Measurements from ENCODE around the gene ESYT1.
A peak's percentile ranks its signal among the peaks of the same experiment; 100 is the strongest.

The ESYT1 gene

DNA sequence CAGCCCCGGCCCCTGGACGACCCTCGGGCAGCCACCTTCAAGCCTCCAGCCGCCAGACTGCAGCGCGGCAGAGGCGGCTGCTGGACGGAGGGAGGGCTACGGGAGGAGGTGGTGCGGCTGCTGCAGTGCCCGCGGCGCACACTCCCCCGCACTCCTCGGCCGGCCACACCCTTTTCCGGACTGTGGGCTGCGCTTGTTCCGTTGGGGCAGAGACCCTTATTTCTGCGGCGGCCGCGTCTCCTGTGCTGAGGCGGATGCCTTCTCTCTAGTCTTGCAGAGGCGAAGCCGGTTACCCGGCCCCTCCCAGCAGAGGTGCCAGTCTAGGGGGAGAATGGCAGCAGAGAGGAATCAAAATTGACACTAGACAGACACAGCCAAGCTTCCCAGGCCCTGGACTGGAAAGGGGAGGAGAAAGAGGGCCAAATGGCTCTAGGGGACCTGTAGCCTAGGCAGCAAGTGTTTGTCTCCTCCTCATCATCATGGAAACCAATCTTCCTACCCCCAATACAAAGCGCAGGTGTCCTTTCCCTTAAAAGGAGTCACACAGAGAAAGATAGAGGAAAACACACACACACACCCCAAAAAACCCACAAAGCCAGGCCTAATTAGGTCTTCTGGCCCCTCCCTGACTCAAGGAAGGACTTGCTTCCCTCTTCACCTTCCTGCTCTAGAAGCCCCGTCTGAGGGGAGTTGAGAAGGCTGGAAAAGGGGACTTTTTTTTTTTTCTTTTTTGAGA, 1.3 kb downstream of the ESYT1 start:
- DNase-seq (ENCODE audit: low read depth) = peak; percentile 63

DNA sequence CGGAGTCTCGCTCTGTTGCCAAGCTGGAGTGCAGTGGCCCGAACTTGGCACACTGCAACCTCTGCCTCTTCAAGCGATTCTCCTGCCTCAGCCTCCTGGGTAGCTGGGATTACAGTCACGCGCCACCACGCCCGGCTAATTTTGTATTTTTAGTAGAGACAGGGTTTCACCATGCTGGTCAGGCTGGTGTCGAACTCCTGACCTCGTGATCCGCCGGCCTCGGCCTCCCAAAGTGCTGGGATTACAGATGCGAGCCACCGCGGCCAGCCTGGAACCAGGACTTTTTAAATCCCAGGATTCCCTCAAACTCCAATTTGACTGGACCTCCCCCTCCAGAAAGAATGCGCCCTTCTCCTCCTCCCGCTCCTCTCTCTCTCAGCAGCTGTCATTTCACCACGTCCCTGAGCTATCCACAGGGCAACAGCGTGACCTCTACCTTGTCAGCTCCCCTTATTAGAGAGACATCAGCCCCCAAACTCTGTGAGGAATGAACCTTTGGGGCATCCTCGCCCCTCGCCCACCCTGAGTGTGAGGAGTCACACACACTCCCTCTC, 2.0 kb downstream of the ESYT1 start:
- DNase-seq (ENCODE audit: low read depth) = no peak

DNA sequence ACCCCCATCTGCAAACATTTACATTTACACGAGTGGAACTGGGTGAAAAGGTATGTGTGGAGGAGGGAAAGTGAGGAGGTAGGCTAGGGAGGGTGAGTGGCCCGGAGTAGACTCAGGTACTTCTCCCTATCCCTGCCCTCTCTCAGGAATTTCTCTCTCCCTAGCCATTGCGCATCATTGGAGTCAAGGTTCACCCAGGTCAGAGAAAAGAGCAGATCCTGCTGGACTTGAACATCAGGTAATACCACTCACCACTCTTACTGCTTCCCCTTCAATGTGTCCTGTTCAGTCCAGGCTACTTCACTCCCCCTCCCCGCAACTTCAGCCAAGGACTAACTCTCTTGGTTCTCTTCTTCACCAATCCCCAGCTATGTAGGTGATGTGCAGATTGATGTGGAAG, 2.8 kb downstream of the ESYT1 start:
- no peak for DNase-seq (ENCODE audit: low read depth)

DNA sequence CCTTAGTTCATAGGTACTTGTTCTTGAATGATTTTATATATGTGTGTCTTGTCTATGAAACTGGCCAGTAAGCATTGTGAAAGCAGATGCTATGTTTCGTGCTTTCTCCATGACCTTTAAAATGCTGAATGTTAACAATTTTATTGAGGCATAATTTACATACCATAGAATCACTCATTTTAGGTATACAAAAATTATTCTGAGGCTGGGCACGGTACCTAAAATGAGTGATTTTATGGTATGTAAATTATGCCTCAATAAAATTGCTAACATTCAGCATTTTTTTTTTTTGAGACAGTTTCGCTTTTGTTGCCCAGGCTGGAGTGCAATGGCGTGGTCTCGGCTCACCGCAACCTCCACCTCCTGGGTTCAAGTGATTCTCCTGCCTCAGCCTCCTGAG, 6.8 kb downstream of the ESYT1 start:
- no peak for DNase-seq (ENCODE audit: low read depth)

DNA sequence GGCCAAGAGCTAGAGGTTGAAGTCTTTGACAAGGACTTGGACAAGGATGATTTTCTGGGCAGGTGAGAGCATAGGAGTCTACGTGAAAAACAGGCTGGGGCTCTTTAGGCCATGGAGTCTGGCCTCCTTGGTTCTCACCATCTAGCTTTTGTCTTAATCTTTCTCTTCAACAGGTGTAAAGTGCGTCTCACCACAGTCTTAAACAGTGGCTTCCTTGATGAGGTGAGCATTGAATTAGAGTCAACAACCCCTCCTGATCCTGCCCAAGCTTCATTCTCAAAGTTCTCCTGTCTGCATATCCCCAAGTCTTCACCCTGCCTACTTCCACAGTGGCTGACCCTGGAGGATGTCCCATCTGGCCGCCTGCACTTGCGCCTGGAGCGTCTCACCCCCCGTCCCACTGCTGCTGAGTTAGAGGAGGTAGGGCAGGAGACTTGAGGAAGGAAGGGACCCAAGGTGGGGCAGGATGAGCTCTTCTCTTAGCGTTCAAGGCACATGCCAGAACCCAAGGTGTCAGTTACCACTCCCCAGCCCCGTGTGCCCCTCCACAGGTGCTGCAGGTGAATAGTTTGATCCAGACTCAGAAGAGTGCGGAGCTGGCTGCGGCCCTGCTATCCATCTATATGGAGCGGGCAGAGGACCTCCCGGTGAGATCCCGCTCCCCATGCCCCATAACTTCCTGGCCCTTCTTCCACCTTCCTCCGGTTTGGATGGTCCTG, 9.9 kb downstream of the ESYT1 start:
- DNase-seq (ENCODE audit: low read depth) = no peak

DNA sequence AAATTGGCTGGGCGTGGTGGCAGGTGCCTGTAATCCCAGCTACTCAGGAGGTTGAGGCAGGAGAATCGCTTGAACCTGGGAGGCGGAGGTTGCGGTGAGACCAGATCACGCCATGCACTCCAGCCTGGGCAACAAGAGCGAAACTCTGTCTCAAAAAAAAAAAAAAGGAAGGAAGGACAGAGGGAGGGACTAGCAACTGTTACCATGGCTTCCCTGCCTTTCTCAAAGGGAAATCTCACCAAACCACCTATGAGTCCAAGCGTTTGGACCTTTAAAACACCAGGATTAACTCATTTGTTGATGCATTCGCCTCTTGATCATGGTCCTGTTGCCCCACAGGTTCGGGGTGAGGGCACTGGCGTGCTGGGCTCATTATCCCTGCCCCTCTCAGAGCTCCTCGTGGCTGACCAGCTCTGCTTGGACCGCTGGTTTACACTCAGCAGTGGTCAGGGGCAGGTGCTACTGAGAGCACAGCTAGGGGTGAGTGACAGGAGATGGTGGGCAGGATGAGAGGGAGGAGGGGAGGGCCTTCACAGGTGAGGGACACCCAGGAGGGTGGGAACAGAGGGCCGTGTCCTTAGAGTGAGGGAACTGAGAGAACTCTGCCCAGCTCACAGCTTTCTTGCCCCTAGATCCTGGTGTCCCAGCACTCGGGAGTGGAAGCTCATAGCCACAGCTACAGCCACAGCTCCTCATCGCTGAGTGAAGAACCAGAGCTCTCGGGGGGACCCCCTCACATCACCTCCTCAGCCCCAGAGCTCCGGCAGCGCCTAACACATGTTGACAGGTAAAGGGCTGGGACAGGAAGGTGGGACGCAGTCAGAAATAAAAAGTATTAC, 14.1 kb downstream of the ESYT1 start:
- DNase-seq (ENCODE audit: low read depth) = no peak

DNA sequence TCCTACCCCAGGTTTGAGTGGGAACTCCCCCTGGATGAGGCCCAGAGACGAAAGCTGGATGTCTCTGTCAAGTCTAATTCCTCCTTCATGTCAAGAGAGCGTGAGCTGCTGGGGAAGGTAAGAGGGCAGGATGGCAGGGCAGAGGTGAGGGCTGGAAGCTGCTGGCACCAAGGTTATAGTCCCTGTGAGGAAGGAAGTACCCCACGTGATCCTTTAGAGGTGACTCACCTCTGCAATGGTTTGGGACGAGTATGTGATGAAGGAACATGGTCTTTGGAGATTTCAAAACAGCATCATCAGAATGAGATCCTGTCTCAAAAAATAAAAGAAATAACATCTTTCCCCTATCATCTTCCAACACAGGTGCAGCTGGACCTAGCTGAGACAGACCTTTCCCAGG, 15.2 kb downstream of the ESYT1 start:
- DNase-seq (ENCODE audit: low read depth) = no peak

DNA sequence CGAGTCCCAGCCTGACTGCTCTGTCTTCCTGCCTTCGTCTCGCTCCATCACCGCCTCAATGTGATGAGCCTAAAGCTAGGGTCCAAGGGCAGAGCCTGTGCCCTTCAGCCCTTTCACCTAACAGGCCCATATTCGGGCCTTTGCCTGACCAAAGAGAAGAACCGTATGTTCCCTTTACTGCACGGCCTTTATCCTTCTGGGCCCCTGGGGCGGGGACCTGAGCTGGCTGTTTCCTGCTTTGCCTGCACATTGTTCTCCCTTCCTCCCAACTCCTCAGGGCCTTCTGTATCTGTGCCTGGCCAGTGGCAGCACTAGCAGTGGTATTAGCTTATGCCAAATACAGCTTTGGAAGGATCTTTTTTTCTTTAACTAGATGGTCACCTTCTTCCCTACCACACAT, 15.8 kb downstream of the ESYT1 start:
- DNase-seq (ENCODE audit: low read depth) = no peak

DNA sequence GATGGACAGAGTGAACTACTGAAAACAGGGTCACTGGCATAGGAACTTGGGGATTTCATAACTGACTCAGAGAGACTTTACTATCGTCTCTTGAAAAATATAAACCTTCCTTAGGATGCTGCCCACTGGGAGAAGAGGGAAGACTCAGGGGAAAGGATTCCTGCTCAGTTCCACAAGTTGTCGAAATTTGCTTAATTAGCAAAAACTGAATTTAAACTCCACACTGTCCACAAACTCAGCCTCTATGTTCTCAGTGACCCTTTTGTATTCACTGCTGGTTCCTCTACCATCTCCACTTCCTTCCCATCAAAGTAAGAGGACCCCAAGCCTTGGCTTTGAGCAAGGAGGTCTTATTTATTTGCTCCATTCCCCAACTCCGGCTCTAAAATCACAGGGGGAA, 17.1 kb downstream of the ESYT1 start:
- no peak for DNase-seq (ENCODE audit: low read depth)

DNA sequence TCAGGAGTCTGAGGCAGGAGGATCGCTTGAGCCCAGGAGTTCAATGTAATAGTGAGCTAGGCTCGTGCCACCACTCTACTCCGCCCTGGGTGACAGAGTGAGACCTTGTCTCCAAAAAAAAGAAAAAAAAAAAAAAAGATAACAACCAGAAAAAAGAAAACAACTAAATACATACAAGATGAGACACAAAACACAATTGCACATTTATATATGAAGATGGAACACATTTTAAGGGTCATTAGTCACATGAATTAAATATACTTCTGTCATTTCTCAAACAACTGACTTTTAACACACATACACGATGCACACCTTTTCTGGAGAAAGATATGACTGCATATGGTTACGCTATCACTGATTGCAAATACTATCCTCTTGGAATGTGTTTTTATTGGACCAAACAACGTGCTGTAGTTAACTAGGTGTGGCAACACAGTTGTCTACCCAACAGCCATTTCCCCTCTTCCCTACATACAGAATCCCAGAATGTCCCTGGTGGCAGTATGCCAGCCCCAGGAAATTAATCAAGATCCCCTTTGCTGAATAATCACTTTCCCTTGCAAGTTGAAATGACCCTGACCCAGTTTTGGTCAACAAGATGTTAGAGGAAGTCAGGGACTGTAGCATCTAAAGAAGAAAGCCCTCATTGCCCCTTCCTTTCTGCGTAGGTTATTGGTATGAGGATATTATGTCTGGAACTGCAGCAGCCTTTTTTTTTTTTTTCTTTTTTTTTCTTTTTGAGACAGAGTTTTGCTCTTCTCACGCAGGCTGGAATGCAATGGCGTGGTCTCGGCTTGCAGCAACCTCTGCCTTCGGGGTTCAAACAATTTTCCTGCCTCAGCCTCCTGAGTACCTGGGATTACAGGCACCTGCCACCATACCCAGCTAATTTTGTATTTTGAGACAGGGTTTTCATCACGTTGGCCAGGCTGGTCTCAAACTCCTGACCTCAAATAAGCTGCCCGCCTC, 18.7 kb downstream of the ESYT1 start:
- no peak for DNase-seq (ENCODE audit: low read depth)

DNA sequence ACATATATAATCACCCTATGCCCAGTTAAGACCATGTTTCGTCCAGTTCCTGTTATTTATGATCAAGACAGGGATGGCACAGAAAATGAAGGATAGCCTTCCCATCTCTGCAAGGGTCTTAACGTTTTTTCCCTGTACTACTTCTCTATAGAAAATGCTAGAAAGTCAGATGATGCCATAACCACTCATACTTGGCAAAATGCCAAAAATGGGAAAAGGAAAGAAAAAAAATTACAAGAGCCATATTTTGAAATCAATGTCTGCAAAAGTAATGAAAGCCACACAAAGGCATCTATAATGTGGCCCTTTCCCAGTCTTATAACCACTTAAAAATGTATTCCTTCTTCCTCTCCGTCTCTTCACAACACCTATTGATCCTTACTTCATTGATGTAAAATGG, 22.5 kb downstream of the ESYT1 start:
- DNase-seq (ENCODE audit: low read depth) = no peak

DNA sequence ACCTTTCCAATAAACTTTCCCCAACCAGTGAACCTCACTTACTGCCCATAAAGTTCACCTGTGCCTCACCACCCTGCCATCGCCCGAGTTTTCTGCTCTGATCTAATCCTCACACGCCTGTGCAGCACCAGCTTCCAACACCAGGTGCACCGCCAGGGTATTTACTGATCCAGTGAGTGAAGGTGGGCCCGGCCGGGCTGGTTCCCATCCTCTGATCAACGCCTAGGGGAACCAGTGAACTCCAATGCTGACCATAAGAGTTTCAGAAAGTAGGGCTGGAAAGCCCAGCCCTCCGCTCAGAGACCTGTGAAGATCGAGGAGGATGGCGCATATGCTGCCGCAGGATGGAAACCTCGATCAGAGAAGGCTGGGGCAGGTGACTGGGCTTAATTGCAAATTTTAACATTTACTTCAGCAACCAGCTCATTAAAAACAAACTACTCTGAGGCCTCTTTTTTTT, 23.6 kb downstream of the ESYT1 start:
- DNase-seq (ENCODE audit: low read depth) = peak; percentile 47

DNA sequence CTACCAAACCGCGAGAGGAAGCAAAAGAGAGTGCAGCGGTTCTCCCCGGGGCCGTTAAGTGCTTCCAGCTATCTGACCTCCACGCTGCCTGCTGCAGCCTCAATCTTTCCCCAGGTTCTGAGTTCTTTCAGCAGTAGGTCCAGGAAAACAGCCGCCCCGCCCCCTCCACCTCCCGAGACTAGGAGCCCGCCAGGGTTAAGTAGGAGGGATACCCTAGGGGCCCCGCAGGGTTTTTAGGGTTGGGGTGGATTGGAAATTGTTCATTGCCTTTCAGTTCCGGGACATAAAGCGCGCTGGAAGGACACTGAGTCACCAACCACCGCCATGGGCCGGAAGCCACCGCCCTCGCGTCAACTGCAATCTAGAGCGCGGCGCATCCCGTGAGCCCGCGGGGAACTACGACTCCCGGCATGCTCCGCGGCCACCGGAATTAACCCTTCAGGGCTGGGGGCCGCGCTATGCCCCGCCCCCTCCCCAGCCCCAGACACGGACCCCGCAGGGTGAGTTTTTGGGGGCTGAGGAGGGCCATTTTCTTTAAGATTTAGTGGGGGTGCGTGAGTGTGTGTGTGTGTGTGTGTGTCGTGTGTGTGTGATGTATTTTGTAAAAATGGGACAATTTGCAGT, 24.2 kb downstream of the ESYT1 start, which contains the start of gene MYL6B:
Gene MYL6B, plus strand, starts transcription at position 456 of the 624 bp plus-strand sequence. CDS start 1,332 bp downstream, outside the sequence.
- peak; percentile 87 for DNase-seq (ENCODE audit: low read depth)

DNA sequence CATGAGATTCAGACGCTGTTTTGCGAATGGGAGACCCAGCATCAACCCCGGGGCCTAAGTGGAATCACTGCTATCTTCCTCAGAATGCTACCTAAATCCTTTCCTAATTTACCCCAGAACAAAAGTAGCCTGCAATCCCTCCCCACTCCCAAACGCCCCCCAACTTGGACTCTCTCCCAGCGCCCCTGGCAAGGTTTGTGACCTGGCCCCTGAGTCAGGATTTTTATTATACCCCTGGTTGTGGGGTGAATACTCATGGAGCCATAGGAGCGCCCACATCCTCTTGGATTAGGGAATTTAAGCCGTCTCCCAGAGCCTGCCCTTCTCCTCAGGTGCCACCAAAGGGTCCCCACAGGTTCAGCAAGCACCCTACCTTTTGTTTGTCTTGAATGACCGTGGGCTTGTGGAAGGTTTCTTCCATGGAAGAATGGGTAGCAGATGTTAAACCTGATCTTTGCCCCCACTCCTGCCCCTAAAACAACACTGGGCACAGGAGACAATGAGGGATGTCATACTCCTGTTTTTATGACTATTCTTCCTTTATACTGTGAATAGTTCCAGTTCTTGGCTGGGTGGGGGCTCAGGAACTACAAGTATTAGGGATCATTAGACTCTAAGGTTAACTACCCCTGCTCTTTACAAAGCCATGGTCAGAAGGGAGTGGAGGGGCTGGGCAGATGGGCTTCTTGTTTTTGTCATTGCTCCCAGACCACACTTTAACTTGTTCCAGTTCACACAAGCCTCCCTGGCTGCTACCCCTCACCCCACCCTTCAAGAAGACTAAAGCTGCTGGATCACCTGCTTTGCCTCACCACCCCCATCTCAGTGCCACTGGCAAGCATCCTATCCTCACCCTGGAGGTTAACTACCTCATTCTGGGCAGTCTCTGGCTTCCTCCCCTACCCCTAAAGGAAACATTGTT, 24.9 kb downstream of the ESYT1 start:
- DNase-seq (ENCODE audit: low read depth) = no peak

DNA sequence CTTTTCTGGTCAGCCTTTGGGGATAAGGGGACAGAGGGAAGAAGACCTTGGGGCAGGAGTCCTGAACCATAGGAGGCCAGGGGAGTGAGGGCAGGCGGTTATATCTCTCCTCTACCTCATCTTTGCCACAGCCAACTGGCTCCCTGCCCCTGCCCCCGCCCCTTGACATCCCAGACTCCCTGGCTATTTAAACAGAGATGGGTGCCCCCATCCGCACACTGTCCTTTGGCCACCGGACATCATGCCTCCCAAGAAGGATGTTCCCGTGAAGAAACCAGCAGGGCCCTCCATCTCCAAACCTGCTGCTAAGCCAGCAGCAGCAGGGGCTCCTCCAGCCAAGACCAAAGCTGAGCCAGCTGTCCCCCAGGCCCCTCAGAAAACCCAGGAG, 25.6 kb downstream of the ESYT1 start:
- DNase-seq (ENCODE audit: low read depth) = no peak

DNA sequence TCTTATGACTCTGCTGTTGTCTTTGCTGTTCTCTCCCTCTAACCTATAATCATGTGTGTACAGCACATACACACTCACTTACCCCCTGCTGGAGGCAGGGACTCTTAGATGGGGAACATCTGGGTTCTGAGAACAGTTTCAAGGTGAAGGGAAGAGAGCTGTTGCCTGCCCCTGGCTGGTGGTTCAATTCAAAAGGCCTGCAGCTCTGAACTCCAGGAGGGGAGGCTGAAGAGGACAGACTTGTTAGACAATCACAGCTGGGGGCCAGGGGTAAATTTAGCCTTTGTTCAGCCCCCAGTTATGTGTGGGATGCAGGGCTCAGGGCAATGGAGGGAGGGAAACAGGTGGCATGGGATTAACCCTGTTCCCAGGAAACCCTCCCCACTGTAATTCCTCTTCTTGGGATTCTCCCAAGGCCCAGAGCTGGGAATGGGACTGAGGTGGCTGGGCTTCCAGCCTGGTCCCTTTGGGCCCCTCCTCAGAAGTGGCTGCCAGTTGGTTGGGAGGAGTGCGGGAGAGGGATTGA, 26.2 kb downstream of the ESYT1 start:
- no peak for DNase-seq (ENCODE audit: low read depth)

DNA sequence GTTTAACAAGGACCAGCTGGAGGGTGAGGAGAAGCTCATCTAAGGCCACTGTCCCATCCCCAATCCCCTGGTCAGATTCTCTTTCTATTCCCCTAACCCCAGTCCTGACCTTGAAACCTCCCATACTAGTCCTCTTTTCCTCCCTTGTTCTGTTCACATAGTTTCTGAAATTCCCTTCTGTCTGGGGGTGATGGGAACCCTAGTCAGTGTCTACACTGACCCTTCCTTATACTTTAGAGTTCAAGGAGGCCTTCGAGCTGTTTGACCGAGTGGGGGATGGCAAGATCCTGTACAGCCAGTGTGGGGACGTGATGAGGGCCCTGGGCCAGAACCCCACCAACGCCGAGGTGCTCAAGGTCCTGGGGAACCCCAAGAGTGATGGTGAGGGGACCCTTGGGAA, 26.8 kb downstream of the ESYT1 start:
- DNase-seq (ENCODE audit: low read depth) = no peak

DNA sequence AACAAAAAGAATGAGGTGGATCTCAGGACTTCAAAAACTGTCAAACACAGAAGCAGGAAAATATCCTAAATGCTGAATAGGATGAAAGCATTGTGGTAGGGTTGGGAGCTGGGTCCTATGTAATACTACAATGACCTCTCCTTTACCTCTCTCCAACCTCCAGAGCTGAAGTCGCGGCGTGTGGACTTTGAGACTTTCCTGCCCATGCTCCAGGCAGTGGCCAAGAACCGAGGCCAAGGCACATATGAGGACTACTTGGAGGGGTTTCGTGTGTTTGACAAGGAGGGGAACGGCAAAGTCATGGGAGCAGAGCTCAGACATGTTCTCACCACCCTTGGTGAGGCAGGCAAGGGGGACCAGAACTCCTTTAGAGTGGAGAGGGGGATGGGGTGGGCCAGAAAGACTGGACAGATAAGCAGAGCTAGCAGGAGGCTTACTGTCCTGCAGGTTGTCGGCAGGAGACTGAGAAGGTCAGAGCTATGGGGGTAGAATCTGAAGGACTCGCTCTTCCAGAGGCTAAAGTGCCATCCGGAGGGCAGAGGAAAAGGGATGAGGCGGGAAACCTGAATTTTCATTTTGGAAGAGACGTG, 27.3 kb downstream of the ESYT1 start:
- DNase-seq (ENCODE audit: low read depth) = no peak

Data from stimulated activated CD8-positive, alpha-beta memory T cell treated with anti-CD3 and anti-CD28 coated beads, Interleukin-12 subunit alpha, Interleukin-12 subunit beta, amount 100 ng/mL, for 4 hours (primary cell).